Neural cell (in vitro differentiated cells): ENCODE data around the gene AP4S1. TPM values are rescaled to one million over a fixed set of nuclear protein-coding genes. Genes with fewer than 3 reads are reported as not detected.
"Not testable (repeated sequence)": the region's sequence is repeated elsewhere in the genome, so short reads cannot be mapped to it uniquely, and the experiment has no call there.

ENCODE experiments used
- H2AFZ ChIP-seq: fragments of 200-600, 300-800 bp; sonication (generic), shearing (Covaris generic); 2 replicates; pipeline ENCODE4 v1.6.0; 2014; ENCODE audit warnings: low read depth, mild to moderate bottlenecking, antibody characterized with exemption, low read length, moderate library complexity
- H3F3A ChIP-seq: fragments of 200-600 bp; shearing (Covaris generic); 2 replicates; pipeline ENCODE4 v1.6.1; 2016; ENCODE audit warnings: mild to moderate bottlenecking, moderate library complexity, mixed read lengths, antibody characterized with exemption, low read length; ENCODE audit not compliant: insufficient read depth, poor library complexity, severe bottlenecking
- H3K27ac ChIP-seq: fragments of 200-600, 300-800 bp; sonication (generic), shearing (Covaris generic); 2 replicates; pipeline ENCODE4 v1.5.1; 2014; ENCODE audit warnings: mild to moderate bottlenecking, low read length, moderate library complexity
- H3K27me3 ChIP-seq: fragments of 300-800, 200-600 bp; sonication (generic), shearing (Covaris generic); 2 replicates; pipeline ENCODE4 v1.6.0; 2014; ENCODE audit warnings: mild to moderate bottlenecking, low read depth, low read length, moderate library complexity; ENCODE audit not compliant: insufficient read depth
- H3K36me3 ChIP-seq: fragments of 300-800, 200-600 bp; sonication (generic), shearing (Covaris generic); 2 replicates; pipeline ENCODE4 v1.5.1; 2014; ENCODE audit warnings: mild to moderate bottlenecking, antibody characterized with exemption, low read length, moderate library complexity; ENCODE audit not compliant: insufficient read depth
- H3K4me2 ChIP-seq: fragments of 300-800, 200-600 bp; sonication (generic), shearing (Covaris generic); 2 replicates; pipeline ENCODE4 v1.6.0; 2014; ENCODE audit warnings: mild to moderate bottlenecking, low read length
- H3K4me3 ChIP-seq: fragments of 300-800, 200-600 bp; sonication (generic), shearing (Covaris generic); 2 replicates; pipeline ENCODE4 v1.5.1; 2014; ENCODE audit warnings: mild to moderate bottlenecking, low read length, moderate library complexity
- H3K79me2 ChIP-seq: fragments of 200-600 bp; shearing (Covaris generic); replicated peaks from 2 replicates; pipeline ENCODE4 v1.6.0; 2014; ENCODE audit warnings: mild to moderate bottlenecking, low read length, moderate library complexity; ENCODE audit not compliant: insufficient read depth
- H3K9ac ChIP-seq: fragments of 300-800, 200-600 bp; sonication (generic), shearing (Covaris generic); 2 replicates; pipeline ENCODE4 v1.6.1; 2016; ENCODE audit warnings: mild to moderate bottlenecking, low read length, mixed read lengths
- H3K9me2 ChIP-seq: fragments of 200-600 bp; shearing (Covaris generic); 2 replicates; pipeline ENCODE4 v1.6.1; 2016; ENCODE audit warnings: mild to moderate bottlenecking, low read length, mixed read lengths; ENCODE audit not compliant: insufficient read depth
- H3K9me3 ChIP-seq: fragments of 200-600, 300-800 bp; sonication (generic), shearing (Covaris generic); 2 replicates; pipeline ENCODE4 v1.6.1; 2016; ENCODE audit warnings: mild to moderate bottlenecking, mixed run types, low read length, moderate library complexity, mixed read lengths
- H4K20me1 ChIP-seq: fragments of 200-600 bp; shearing (Covaris generic); 2 replicates; pipeline ENCODE4 v1.6.1; 2016; ENCODE audit warnings: mild to moderate bottlenecking, mixed run types; ENCODE audit not compliant: insufficient read depth
- EP300 ChIP-seq: fragments of 450-650 bp; conservative IDR thresholded peaks from 2 replicates; pipeline ENCODE4 v1.6.1; 2014; ENCODE audit warnings: antibody characterized with exemption, mild to moderate bottlenecking, moderate library complexity; ENCODE audit not compliant: poor library complexity, severe bottlenecking
- EZH2 ChIP-seq: fragments of 200-600, 300-800 bp; shearing (Covaris generic), sonication (generic); IDR thresholded peaks from 2 replicates; pipeline ENCODE4 v1.6.1; 2014; ENCODE audit warnings: antibody characterized with exemption, low read length, borderline replicate concordance, mild to moderate bottlenecking; ENCODE audit not compliant: insufficient read depth, poor library complexity, severe bottlenecking
- MXI1 ChIP-seq: fragments of 450-650 bp; conservative IDR thresholded peaks from 2 replicates; pipeline ENCODE4 v1.6.1; 2014; ENCODE audit warnings: antibody characterized with exemption, mild to moderate bottlenecking; ENCODE audit not compliant: poor library complexity, severe bottlenecking
- POLR2AphosphoS5 ChIP-seq: IDR thresholded peaks from 2 replicates; pipeline ENCODE4 v1.6.1; 2012
- RAD21 ChIP-seq: fragments of 450-650 bp; conservative IDR thresholded peaks from 2 replicates; pipeline ENCODE4 v1.6.1; 2014; ENCODE audit warnings: antibody characterized with exemption, mild to moderate bottlenecking, moderate library complexity
- SMC3 ChIP-seq: fragments of 450-650 bp; conservative IDR thresholded peaks from 2 replicates; pipeline ENCODE4 v1.6.1; 2014; ENCODE audit warnings: antibody characterized with exemption, mild to moderate bottlenecking, moderate library complexity; ENCODE audit not compliant: poor library complexity
- TAF1 ChIP-seq: IDR thresholded peaks from 2 replicates; pipeline ENCODE4 v1.6.1; 2012; ENCODE audit warnings: low read depth
- polyA plus RNA-seq: library from polyadenylated mRNA; depleted of rRNA; stranded (reverse); fragments of >200 nt; gene quantifications from 2 replicates; pipeline ENCODE4 v1.2.3, GENCODE V29; 2014
- TF ChIP-seq, protein P1 (sequence below): fragments of 450-650 bp; IDR thresholded peaks from 2 replicates; pipeline ENCODE4 v1.5.1; 2014; ENCODE audit warnings: antibody characterized with exemption, mild to moderate bottlenecking, moderate library complexity; ENCODE audit not compliant: poor library complexity, severe bottlenecking
- TF ChIP-seq, protein P2 (sequence below): IDR thresholded peaks from 2 replicates; pipeline ENCODE4 v1.6.1; 2012; ENCODE audit warnings: borderline replicate concordance

AP4S1 gene
- polyA plus RNA-seq, 1 donor from 2014 or later: 20.8 TPM

DNA sequence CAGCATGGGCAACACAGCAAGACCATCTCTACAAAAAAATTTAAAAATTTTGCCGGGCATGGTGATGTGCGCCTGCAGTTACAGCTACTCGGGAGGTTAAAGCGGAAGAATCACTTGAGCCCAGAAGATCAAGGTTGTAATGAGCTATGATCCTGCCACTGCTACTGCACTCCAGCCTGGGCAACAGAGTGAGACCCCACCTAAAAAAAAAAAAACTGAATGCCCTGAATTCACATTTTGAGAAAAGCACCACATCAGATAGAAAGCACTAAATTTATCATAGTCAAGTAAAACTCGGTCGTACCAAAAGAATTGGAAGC lies 24.1 kb upstream of the AP4S1 start:
- no peak overlapping the region for H2AFZ ChIP-seq
- H3F3A ChIP-seq: no peaks in the 10 kb centered on the region
- TF ChIP-seq TAF1 (no peak), EP300 (no peak), SMC3 (no peak), EZH2 (no peak), POLR2AphosphoS5 (no peak), MXI1 (no peak), RAD21 (no peak)
- TF ChIP-seq, protein P1, sequence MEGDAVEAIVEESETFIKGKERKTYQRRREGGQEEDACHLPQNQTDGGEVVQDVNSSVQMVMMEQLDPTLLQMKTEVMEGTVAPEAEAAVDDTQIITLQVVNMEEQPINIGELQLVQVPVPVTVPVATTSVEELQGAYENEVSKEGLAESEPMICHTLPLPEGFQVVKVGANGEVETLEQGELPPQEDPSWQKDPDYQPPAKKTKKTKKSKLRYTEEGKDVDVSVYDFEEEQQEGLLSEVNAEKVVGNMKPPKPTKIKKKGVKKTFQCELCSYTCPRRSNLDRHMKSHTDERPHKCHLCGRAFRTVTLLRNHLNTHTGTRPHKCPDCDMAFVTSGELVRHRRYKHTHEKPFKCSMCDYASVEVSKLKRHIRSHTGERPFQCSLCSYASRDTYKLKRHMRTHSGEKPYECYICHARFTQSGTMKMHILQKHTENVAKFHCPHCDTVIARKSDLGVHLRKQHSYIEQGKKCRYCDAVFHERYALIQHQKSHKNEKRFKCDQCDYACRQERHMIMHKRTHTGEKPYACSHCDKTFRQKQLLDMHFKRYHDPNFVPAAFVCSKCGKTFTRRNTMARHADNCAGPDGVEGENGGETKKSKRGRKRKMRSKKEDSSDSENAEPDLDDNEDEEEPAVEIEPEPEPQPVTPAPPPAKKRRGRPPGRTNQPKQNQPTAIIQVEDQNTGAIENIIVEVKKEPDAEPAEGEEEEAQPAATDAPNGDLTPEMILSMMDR: no peak
- TF ChIP-seq, protein P2, sequence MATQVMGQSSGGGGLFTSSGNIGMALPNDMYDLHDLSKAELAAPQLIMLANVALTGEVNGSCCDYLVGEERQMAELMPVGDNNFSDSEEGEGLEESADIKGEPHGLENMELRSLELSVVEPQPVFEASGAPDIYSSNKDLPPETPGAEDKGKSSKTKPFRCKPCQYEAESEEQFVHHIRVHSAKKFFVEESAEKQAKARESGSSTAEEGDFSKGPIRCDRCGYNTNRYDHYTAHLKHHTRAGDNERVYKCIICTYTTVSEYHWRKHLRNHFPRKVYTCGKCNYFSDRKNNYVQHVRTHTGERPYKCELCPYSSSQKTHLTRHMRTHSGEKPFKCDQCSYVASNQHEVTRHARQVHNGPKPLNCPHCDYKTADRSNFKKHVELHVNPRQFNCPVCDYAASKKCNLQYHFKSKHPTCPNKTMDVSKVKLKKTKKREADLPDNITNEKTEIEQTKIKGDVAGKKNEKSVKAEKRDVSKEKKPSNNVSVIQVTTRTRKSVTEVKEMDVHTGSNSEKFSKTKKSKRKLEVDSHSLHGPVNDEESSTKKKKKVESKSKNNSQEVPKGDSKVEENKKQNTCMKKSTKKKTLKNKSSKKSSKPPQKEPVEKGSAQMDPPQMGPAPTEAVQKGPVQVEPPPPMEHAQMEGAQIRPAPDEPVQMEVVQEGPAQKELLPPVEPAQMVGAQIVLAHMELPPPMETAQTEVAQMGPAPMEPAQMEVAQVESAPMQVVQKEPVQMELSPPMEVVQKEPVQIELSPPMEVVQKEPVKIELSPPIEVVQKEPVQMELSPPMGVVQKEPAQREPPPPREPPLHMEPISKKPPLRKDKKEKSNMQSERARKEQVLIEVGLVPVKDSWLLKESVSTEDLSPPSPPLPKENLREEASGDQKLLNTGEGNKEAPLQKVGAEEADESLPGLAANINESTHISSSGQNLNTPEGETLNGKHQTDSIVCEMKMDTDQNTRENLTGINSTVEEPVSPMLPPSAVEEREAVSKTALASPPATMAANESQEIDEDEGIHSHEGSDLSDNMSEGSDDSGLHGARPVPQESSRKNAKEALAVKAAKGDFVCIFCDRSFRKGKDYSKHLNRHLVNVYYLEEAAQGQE: no peak
- H3K27me3 ChIP-seq: no peaks in the 10 kb centered on the region
- no peaks in the 10 kb centered on the region for H3K9me2 ChIP-seq
- no peaks in the 10 kb centered on the region for H4K20me1 ChIP-seq
- H3K9me3 ChIP-seq: peaks cover 5% of the 10 kb centered on the region
- H3K27ac ChIP-seq: no peak overlapping the region
- H3K9ac ChIP-seq: no peak overlapping the region
- peaks cover 57% of the 10 kb centered on the region for H3K79me2 ChIP-seq
- H3K4me3 ChIP-seq: no peak overlapping the region
- no peak overlapping the region for H3K4me2 ChIP-seq
- no peaks in the 10 kb centered on the region for H3K36me3 ChIP-seq

DNA sequence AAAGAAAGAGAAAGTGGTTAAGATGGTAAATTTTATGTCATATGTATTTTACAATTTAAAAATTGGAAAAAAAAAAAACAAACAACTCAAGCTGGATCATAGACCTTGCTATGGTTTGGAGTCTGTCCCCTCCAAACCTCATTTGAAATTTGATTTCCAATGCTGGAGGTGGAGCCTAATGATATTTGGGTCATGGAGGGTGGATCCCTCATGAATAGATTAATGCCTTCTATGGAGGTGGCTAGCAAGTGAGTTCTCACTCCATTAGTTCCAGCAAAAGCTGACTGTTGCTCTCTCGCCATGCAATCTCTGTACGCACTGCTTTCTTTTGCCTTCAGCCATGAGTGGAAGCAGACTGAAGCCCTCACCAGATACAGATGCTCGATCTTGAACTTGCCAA lies 22.2 kb upstream of the AP4S1 start:
- H3K9me2 ChIP-seq: no peaks in the 10 kb centered on the region
- no peak overlapping the region for H3K4me3 ChIP-seq
- H3K27ac ChIP-seq: no peak overlapping the region
- no peak overlapping the region for H3K9ac ChIP-seq
- peaks cover 57% of the 10 kb centered on the region for H3K79me2 ChIP-seq
- no peak for TF ChIP-seq SMC3
- TF ChIP-seq, protein P2: no peak
- no peak for TF ChIP-seq EP300
- TF ChIP-seq RAD21: no peak
- no peak for TF ChIP-seq MXI1
- TF ChIP-seq TAF1: no peak
- no peak for TF ChIP-seq POLR2AphosphoS5
- TF ChIP-seq EZH2: no peak
- TF ChIP-seq, protein P1: no peak
- H4K20me1 ChIP-seq: no peaks in the 10 kb centered on the region
- H3K36me3 ChIP-seq: no peaks in the 10 kb centered on the region
- no peak overlapping the region for H3K4me2 ChIP-seq
- H2AFZ ChIP-seq: no peak overlapping the region
- H3F3A ChIP-seq: no peaks in the 10 kb centered on the region
- H3K27me3 ChIP-seq: no peaks in the 10 kb centered on the region
- peaks cover 5% of the 10 kb centered on the region for H3K9me3 ChIP-seq

DNA sequence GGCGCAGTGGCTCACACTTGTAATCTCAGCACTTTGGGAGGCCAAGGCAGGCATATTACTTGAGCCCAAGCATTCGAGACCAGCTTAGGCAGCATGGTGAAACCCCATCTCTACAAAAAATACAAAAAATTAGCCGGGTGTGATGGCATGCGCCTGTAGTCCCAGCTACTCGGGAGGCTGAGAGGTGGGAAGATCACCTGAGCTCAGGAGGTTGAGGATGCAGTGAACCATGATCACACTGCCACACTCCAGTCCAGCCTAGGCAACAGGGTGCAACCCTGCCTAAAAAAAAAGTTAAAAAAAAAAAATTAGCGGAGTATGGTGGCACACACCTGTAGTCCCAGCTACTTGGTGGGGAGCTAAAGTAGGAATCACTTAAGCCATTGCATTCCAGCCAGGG lies 21.4 kb upstream of the AP4S1 start:
- H3K27ac ChIP-seq, H3K9me3 ChIP-seq, H3K4me3 ChIP-seq, H3K27me3 ChIP-seq, H3K4me2 ChIP-seq, H3F3A ChIP-seq, H3K9me2 ChIP-seq, H2AFZ ChIP-seq, H3K9ac ChIP-seq, H4K20me1 ChIP-seq, H3K36me3 ChIP-seq: not testable (repeated sequence)
- peaks cover 56% of the 10 kb centered on the region for H3K79me2 ChIP-seq
